Measurements from ENCODE around the gene SEH1L.

SEH1L gene

DNA sequence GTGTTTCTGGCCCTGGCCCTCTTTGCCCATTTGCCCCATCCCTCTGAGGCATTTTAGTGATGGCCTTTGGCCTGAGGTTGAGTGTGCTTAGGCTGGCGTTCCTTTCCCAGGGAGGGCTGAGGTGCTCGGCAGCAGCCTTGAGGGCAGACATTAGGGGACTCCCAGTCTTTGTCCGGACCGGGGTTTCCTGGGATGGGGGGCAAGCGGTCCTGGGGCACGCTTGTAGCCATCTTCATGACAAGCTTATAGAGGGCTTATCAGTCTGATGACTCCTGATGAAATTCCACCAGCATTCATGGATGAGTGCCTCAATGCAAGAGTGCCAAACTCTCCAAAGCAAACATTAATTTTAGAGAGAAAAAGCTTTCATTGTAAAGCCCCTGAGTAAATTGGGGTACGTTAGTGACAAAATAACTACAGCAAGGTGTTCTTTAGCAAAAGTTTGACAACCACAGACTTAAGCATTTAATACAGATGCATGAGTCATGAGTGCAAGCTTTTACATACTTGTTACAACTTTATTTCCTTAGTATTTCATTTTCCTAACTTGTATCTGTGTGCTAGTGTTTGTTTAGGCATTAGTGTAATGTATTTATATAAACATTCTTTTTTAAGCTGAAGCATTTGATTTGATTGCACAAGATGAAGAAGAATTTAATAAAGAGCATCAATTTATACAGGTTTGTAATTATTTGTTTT, 89.0 kb downstream of the SEH1L start:
- DNase-seq (ENCODE audit: low read depth), result no peak

Data from GM04504 (cell line).